GM10266 (cell line): ENCODE measurements around the gene ECEL1.

Experiments
- DNase-seq: peaks from one replicate; pipeline ENCODE4 v3.0.0; 2012; ENCODE audit errors: extremely low spot score
- TF ChIP-seq, protein P1 (sequence below): IDR thresholded peaks from 2 replicates; pipeline ENCODE4 v1.5.1; 2012; ENCODE audit warnings: mild to moderate bottlenecking, low read depth; ENCODE audit not compliant: control insufficient read depth, insufficient read depth; ENCODE audit errors: missing control alignments

ECEL1 gene

GRCh38 chr2:232476791-232477190, 10.8 kb downstream of the ECEL1 start:
- TF ChIP-seq, protein P1, sequence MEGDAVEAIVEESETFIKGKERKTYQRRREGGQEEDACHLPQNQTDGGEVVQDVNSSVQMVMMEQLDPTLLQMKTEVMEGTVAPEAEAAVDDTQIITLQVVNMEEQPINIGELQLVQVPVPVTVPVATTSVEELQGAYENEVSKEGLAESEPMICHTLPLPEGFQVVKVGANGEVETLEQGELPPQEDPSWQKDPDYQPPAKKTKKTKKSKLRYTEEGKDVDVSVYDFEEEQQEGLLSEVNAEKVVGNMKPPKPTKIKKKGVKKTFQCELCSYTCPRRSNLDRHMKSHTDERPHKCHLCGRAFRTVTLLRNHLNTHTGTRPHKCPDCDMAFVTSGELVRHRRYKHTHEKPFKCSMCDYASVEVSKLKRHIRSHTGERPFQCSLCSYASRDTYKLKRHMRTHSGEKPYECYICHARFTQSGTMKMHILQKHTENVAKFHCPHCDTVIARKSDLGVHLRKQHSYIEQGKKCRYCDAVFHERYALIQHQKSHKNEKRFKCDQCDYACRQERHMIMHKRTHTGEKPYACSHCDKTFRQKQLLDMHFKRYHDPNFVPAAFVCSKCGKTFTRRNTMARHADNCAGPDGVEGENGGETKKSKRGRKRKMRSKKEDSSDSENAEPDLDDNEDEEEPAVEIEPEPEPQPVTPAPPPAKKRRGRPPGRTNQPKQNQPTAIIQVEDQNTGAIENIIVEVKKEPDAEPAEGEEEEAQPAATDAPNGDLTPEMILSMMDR, result no peak
- no peak for DNase-seq

- TF ChIP-seq, protein P1, result no peak
- DNase-seq, result no peak
Observed at GRCh38 chr2:232476045-232476444, 11.6 kb downstream of the ECEL1 start.

DNA sequence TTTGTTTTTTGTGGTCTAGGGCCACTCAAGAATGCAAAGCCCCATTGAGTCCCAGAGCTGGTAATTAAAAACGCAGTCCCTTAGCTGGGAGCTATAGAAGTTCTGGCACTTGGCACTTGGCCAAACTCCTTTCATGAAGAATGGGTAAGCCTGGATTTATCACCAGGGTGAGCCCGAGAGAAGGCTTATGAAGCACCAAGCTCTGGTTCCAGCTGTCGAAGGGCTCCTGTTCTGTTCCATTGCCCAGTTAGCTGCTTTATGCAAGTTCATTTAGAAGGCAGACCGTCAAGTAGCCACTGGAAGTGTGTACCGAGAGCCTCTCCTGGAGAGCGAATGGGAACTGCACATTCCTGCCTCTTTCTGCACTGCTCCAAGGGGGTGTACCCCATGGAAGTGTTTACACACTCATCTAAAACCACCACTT, 14.2 kb downstream of the ECEL1 start:
- no peak for DNase-seq
- TF ChIP-seq, protein P1, result no peak

DNA sequence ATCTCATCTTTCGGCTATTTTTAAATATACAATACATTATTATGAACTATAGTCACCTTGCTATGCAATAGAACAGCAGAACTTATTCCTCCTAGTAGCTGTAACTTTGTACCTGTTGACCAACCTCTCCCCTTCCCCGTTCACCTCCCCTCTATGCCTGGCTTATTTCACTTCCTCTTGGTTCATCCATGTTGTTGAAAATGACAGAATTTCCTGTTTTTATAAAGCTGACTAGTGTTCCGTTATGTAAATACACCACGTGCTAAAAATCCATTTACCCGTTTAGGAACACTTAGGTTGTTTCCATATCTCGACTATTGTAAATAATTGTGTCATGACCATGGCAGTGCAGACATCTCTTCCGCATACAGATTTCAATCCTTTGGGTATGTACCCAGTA, 21.4 kb downstream of the ECEL1 start:
- DNase-seq, result no peak
- TF ChIP-seq, protein P1, result no peak

DNA sequence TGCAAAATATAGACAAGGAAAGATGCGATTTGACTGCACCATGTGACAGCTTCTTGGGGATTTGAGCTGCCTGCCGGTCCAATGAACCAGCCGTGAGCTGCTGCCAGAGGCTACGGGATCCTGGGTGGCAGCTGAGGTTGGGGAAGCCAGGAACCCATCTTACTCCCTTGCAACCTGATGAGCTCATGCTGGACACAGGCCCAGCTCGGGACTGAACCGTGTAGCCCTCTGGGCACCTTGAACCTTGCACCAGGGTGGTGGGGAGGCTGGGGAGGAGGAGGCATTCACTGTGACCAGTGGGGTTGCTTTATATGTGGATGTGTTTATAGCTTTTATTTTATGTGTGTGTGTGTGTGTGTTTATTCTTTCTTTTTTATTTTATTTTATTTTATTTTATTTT, 22.6 kb downstream of the ECEL1 start:
- TF ChIP-seq, protein P1, result no peak
- no peak for DNase-seq

DNA sequence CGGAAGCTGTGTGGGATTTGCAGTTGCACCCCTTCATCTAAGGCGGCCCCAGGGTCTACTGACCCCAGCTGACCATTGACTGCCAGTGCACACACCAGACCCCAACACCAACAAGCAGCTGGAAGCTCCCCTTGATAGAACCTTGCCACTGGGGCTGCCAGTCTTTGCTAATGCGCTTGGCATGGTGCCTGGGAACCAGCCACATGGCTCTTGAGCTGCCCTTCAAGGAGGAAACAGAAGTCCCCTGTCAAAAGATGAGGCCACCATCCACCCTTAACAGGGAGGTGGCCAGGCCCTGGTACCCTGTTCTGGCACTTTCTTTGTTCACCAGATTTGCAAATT, 23.1 kb downstream of the ECEL1 start:
- TF ChIP-seq, protein P1, result no peak
- DNase-seq, result no peak

DNA sequence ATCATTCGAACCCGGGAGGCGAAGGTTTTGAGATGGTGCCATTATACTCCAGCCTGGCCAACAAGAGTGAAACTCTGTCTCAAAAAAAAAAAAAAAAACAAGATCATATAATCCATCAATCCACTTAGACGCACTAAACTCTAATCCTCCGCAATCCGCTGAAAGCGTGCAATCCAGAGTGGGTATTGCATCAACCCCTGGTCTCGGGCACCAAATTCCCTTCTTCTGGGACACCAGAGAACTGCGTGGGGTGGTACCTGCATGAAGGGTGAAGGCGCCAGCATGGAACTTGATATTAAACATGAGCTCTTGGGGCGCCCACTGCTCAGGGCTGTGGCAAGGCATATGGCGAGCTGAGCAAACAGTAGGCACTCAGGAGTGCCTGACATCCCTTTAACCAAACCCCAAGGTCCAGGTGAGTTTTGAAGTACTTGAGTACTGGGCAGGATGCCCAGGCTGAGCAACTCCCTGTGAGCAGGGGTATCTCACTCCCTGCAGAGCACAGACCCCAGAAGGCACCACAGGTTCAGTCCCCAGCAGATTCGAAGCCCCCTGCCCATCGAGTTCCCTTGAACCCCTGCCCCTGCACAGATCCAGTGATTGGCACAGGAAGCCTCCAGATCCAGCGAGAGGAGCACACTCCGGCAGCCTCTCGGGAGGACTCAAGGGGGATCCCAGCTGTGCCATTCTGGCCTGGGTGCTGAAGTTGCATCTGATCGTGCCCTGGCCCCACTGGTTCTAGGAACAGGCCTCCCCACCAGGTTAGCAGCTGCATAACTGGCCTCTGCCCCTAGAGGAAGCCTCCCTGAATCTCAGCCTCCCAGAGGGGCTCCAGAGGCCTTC, 23.7 kb downstream of the ECEL1 start:
- DNase-seq, result no peak
- TF ChIP-seq, protein P1, result no peak
